ENCODE data around the gene FPR2.

The FPR2 gene

DNA sequence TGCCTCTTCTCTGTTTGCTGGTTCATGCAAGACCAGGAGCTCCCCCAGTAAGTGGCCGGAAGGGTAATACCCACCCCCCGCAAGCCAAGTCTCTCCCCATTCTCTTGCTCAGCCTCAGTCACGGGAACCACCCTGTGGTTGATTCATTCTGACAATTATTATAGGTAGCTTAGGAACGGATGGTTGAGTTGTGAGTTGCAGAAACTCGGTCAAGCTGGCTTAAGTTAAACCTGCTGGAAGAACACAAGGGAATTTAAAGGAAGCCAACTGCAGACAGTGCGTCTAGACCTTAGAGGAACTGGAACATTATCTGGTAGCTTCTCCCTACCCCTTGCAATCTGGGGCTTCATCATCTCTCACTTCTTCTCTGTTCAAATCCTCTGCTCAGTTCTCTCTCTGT lies 18.2 kb upstream of the FPR2 start:
- Histone ChIP-seq H3K4me2 (no peak overlapping the region), H3K79me2 (ENCODE audit: insufficient read depth, low read depth) (no peaks in the 10 kb centered on the region), H3K4me1 (ENCODE audit: low read depth, poor library complexity, severe bottlenecking) (no peaks in the 10 kb centered on the region), H3K4me3 (IDR thresholded peaks at IDR 0.05; ENCODE audit: insufficient read depth, low read depth, low read length) (no peak overlapping the region), H2AFZ (ENCODE audit: low read depth) (no peak overlapping the region), H3K36me3 (ENCODE audit: insufficient read depth) (no peaks in the 10 kb centered on the region), H4K20me1 (ENCODE audit: insufficient read depth) (no peaks in the 10 kb centered on the region), H3K27me3 (ENCODE audit: insufficient read depth, low read depth) (no peaks in the 10 kb centered on the region), H3K27ac (no peak overlapping the region), H3K9ac (no peak overlapping the region)
- TF ChIP-seq, protein P1, sequence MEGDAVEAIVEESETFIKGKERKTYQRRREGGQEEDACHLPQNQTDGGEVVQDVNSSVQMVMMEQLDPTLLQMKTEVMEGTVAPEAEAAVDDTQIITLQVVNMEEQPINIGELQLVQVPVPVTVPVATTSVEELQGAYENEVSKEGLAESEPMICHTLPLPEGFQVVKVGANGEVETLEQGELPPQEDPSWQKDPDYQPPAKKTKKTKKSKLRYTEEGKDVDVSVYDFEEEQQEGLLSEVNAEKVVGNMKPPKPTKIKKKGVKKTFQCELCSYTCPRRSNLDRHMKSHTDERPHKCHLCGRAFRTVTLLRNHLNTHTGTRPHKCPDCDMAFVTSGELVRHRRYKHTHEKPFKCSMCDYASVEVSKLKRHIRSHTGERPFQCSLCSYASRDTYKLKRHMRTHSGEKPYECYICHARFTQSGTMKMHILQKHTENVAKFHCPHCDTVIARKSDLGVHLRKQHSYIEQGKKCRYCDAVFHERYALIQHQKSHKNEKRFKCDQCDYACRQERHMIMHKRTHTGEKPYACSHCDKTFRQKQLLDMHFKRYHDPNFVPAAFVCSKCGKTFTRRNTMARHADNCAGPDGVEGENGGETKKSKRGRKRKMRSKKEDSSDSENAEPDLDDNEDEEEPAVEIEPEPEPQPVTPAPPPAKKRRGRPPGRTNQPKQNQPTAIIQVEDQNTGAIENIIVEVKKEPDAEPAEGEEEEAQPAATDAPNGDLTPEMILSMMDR (conservative IDR thresholded peaks at IDR 0.05; ENCODE audit: low read depth, low read length) = no peak

DNA sequence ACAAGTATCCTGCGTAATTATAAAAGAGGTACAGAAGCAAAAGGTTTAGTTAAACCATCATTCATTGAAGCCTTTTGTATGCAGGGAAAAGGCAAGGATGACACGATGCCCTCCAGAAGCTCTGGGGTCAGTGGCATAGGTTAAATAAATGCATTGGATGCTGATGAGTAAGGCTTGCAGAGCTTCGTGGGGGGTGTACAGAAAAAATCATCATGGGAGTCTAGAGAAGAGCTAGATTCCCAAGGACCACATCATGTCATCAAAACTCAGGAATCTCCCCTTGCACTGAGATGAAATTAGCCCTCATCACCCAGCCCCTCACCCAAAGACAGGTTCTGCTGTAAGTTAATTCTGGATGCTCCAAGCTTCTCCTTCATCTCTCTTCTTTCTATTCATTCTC lies 17.6 kb upstream of the FPR2 start:
- Histone ChIP-seq H3K4me1 (ENCODE audit: low read depth, poor library complexity, severe bottlenecking) (no peaks in the 10 kb centered on the region), H3K27ac (no peak overlapping the region), H3K79me2 (ENCODE audit: insufficient read depth, low read depth) (no peaks in the 10 kb centered on the region), H3K4me3 (IDR thresholded peaks at IDR 0.05; ENCODE audit: insufficient read depth, low read depth, low read length) (no peak overlapping the region), H3K4me2 (no peak overlapping the region), H3K9ac (no peak overlapping the region), H2AFZ (ENCODE audit: low read depth) (no peak overlapping the region), H3K36me3 (ENCODE audit: insufficient read depth) (no peaks in the 10 kb centered on the region), H3K27me3 (ENCODE audit: insufficient read depth, low read depth) (no peaks in the 10 kb centered on the region), H4K20me1 (ENCODE audit: insufficient read depth) (no peaks in the 10 kb centered on the region)
- TF ChIP-seq, protein P1 (conservative IDR thresholded peaks at IDR 0.05; ENCODE audit: low read depth, low read length) = no peak

DNA sequence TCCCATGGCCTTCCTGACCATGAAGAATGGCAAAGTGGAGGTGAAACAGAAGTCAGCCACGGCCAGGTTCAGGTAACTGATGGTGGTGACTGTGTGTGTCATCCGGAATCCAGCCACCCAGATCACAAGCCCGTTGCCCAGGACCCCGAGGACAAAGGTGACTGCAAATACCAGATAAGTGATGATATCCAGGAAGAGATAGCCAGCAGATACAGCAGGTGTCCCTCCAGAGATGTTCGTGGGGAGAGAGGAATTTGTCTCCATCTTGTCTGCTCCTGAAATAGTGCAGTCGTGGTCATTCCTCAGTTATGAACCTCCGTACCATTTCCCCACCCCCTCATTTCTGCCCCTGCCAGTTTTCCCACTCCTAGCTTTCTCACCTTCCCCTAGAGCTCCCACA lies 14.2 kb upstream of the FPR2 start:
- no peak overlapping the region for H3K27ac ChIP-seq
- H3K9ac ChIP-seq = no peak overlapping the region
- no peak overlapping the region for H2AFZ ChIP-seq (ENCODE audit: low read depth)
- H4K20me1 ChIP-seq (ENCODE audit: insufficient read depth) = no peaks in the 10 kb centered on the region
- H3K27me3 ChIP-seq (ENCODE audit: insufficient read depth, low read depth) = no peaks in the 10 kb centered on the region
- TF ChIP-seq, protein P1 (conservative IDR thresholded peaks at IDR 0.05; ENCODE audit: low read depth, low read length) = no peak
- H3K4me2 ChIP-seq = no peak overlapping the region
- H3K36me3 ChIP-seq (ENCODE audit: insufficient read depth) = no peaks in the 10 kb centered on the region
- no peaks in the 10 kb centered on the region for H3K4me1 ChIP-seq (ENCODE audit: low read depth, poor library complexity, severe bottlenecking)
- H3K79me2 ChIP-seq (ENCODE audit: insufficient read depth, low read depth) = no peaks in the 10 kb centered on the region
- no peak overlapping the region for H3K4me3 ChIP-seq (IDR thresholded peaks at IDR 0.05; ENCODE audit: insufficient read depth, low read depth, low read length)

DNA sequence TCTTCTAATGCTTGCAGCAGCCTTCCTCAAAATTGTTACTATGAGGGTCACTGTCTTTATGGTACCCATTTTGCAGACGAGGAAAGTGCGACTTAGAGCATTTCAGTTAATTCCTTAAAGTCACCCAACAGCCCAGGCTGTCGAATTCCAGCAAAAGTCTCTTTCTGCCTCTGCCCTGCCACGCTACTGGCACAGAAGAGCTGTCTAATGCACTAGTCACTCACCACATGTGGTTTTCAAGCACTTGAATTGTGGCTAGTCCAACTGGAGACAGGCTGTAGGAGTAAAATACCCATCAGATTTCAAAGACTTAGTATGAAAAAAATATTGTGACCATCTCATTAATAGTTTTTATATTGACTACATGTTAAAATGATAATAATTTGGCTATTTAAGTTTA lies 11.0 kb upstream of the FPR2 start:
- H3K9ac ChIP-seq = no peak overlapping the region
- TF ChIP-seq, protein P1 (conservative IDR thresholded peaks at IDR 0.05; ENCODE audit: low read depth, low read length) = no peak
- H3K4me3 ChIP-seq (IDR thresholded peaks at IDR 0.05; ENCODE audit: insufficient read depth, low read depth, low read length) = no peak overlapping the region
- H3K27ac ChIP-seq = no peak overlapping the region
- H2AFZ ChIP-seq (ENCODE audit: low read depth) = no peak overlapping the region
- no peaks in the 10 kb centered on the region for H3K79me2 ChIP-seq (ENCODE audit: insufficient read depth, low read depth)
- H3K4me1 ChIP-seq (ENCODE audit: low read depth, poor library complexity, severe bottlenecking) = no peaks in the 10 kb centered on the region
- H4K20me1 ChIP-seq (ENCODE audit: insufficient read depth) = no peaks in the 10 kb centered on the region
- no peaks in the 10 kb centered on the region for H3K27me3 ChIP-seq (ENCODE audit: insufficient read depth, low read depth)
- no peaks in the 10 kb centered on the region for H3K36me3 ChIP-seq (ENCODE audit: insufficient read depth)
- no peak overlapping the region for H3K4me2 ChIP-seq
